HUES48 (cell line): Measurements from ENCODE around the gene DAD1.
A peak's percentile ranks its signal among the peaks of the same experiment; 100 is the strongest.
"Not testable (repeated sequence)": the region's sequence is repeated elsewhere in the genome, so short reads cannot be mapped to it uniquely, and the experiment has no call there.

ENCODE experiments used
- H3K27ac ChIP-seq: one replicate; pipeline ENCODE4 v1.7.0; 2013; ENCODE audit warnings: low read depth, low read length, inconsistent platforms
- H3K27me3 ChIP-seq: 2 replicates; pipeline ENCODE4 v1.6.1; 2013; ENCODE audit warnings: mild to moderate bottlenecking, low read length; ENCODE audit not compliant: control insufficient read depth, insufficient read depth
- H3K36me3 ChIP-seq: 2 replicates; pipeline ENCODE4 v1.6.1; 2013; ENCODE audit warnings: low read length; ENCODE audit not compliant: control insufficient read depth, insufficient read depth
- H3K4me1 ChIP-seq: 2 replicates; pipeline ENCODE4 v1.6.1; 2013; ENCODE audit warnings: mild to moderate bottlenecking, low read length; ENCODE audit not compliant: control insufficient read depth, insufficient read depth
- H3K4me3 ChIP-seq: 2 replicates; pipeline ENCODE4 v1.5.1; 2013; ENCODE audit warnings: mild to moderate bottlenecking, low read depth, low read length
- H3K9ac ChIP-seq: 2 replicates; pipeline ENCODE4 v1.6.1; 2013; ENCODE audit warnings: mild to moderate bottlenecking, low read depth, low read length, moderate library complexity
- H3K9me3 ChIP-seq: 2 replicates; pipeline ENCODE4 v1.6.1; 2013; ENCODE audit warnings: low read length; ENCODE audit not compliant: control insufficient read depth, insufficient read depth

The DAD1 gene

DNA sequence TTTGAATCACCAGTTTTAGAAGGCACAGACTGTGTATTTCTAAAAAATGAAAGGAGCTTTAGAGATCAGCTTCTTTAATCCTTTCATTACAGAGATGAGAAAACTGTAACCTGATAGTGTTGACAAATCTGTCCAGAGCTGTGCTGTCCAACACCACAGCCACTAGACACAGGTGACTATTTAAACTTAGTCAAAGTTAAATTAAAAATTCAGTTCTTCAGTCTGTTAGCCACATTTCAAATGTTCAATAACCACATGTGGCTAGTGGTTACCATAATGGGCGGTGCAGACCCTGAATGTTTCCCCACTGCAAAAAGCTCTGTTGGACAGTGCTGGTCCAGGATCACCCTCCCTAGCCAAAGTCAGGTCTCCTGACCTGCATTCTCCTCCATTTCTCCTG lies 21.6 kb downstream of the DAD1 start:
- Histone ChIP-seq H3K27me3 (no peaks in the 10 kb centered on the region), H3K36me3 (peaks cover 55% of the 10 kb centered on the region), H3K9ac (no peak overlapping the region), H3K9me3 (no peaks in the 10 kb centered on the region), H3K4me1 (peaks cover 9% of the 10 kb centered on the region), H3K27ac (no peak overlapping the region), H3K4me3 (no peak overlapping the region)

DNA sequence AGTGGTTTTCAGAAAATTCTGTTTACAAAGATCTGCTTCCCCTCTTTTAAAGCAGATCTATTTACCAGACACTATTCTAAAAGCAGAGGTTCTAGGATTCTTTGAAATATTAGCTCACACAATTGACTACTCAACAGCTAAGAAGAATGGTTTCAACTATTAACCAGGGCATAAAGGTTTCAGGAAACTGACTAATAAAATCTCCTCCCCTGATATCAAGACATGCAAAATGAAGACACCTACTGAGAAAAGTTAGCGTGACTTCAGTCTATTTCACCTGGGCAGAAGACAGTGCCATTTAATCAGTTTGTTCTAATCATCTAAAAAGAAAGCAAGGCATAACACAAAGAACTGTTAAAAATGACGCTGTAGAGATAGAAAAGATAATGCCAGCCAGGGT lies 22.2 kb downstream of the DAD1 start:
- H3K4me3 ChIP-seq: no peak overlapping the region
- H3K27ac ChIP-seq: no peak overlapping the region
- H3K27me3 ChIP-seq: no peaks in the 10 kb centered on the region
- H3K9me3 ChIP-seq: no peaks in the 10 kb centered on the region
- peaks cover 9% of the 10 kb centered on the region for H3K4me1 ChIP-seq
- H3K36me3 ChIP-seq: peaks cover 49% of the 10 kb centered on the region
- H3K9ac ChIP-seq: no peak overlapping the region

DNA sequence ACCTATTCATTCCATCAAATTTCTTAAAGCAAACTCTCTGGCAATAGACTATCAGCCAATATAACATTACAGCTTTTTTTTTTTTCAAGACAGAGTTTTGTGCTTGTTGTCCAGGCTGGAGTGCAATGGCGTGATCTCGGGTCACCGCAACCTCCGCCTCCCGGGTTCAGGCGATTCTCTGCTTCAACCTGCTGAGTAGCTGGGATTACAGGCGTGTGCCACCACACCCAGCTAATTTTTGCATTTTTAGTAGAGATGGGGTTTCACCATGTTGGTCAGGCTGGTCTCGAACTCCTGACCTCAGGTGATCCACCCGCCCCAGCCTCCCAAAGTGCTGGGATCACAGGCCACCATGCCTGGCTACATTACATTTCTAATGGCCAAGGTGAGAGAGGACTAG lies 22.8 kb downstream of the DAD1 start:
- H3K27ac ChIP-seq, H3K9ac ChIP-seq, H3K4me1 ChIP-seq, H3K27me3 ChIP-seq, H3K4me3 ChIP-seq, H3K9me3 ChIP-seq: not testable (repeated sequence)
- peaks cover 45% of the 10 kb centered on the region for H3K36me3 ChIP-seq

DNA sequence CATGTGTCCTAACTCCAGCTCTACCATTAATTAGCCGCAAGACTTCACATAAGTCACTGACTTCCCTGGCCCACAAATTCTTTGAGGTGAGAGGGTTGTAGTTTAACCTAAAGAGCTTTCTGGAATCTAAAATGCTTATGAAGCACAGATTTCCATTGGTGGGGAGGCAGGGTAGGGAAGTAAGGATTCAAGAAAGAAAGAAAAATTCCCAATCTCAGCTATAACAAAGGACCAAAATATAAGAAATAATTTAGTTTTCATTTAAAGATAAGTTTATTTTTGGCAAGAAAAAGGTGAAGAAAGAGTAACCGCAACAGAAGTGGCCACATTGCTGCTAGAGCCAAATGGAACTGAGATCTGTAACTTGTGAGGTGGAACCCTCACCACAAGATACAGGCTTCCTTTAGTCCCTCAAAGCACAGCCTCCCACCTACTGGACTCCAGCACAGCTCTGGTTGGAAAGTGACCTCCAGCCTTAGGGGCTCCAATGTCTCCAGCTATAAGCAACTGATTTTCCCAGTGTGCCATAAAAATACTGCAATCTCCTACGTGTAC lies 23.6 kb downstream of the DAD1 start:
- Histone ChIP-seq H3K9ac (no peak overlapping the region), H3K27me3 (no peaks in the 10 kb centered on the region)

DNA sequence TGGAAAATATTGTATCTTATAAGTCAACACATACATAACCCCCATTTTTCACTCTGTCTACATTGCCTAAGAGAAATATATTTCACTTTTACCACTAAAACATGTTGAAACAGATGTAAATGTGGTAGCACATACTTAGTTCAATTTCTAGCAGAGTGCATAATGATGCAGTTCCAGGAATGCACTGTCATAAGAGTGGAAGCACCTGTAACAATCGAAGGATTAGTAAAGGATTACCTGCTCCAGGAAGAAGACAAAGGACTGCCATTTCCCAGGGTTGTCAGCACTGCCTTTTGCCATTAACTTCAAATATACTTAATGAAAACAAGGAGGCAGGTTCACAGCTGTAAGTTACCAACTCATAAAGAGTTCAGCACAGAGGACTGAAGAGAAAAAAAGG lies 24.6 kb downstream of the DAD1 start:
- Histone ChIP-seq H3K4me1 (no peaks in the 10 kb centered on the region; the same call in 1 of the 2 replicates), H3K27ac (no peak overlapping the region), H3K36me3 (peaks cover 40% of the 10 kb centered on the region), H3K9me3 (no peaks in the 10 kb centered on the region), H3K9ac (no peak overlapping the region), H3K4me3 (no peak overlapping the region), H3K27me3 (no peaks in the 10 kb centered on the region)

More for the DNA sequence above, 23.6 kb downstream of the DAD1 start:
- Histone ChIP-seq H3K4me1 (peaks cover 3% of the 10 kb centered on the region), H3K4me3 (no peak overlapping the region), H3K27ac (no peak overlapping the region), H3K36me3 (peaks cover 42% of the 10 kb centered on the region), H3K9me3 (no peaks in the 10 kb centered on the region)

DNA sequence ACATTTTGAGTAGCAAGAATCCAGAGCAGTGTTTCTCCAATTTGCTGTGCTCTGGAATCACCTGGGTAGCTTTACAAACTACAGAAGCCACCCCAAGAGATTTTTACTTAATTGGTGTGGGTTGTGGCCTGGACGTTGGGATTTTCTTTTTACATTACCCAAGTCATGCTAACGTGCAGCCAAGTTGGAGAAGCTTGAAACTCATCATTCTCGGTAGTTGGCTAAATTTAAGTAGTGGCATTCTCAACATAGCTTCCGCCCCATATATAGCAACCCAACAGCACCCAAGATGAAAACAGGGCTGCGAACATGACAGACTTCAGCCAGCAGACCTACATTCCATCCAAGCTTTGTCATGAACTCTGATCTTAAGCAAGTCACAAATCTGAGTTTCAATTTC lies 25.0 kb downstream of the DAD1 start:
- Histone ChIP-seq H3K9ac (no peak overlapping the region), H3K4me3 (no peak overlapping the region), H3K27me3 (no peaks in the 10 kb centered on the region), H3K36me3 (peaks cover 37% of the 10 kb centered on the region), H3K9me3 (no peaks in the 10 kb centered on the region), H3K27ac (no peak overlapping the region), H3K4me1 (no peaks in the 10 kb centered on the region; the same call in 1 of the 2 replicates)

DNA sequence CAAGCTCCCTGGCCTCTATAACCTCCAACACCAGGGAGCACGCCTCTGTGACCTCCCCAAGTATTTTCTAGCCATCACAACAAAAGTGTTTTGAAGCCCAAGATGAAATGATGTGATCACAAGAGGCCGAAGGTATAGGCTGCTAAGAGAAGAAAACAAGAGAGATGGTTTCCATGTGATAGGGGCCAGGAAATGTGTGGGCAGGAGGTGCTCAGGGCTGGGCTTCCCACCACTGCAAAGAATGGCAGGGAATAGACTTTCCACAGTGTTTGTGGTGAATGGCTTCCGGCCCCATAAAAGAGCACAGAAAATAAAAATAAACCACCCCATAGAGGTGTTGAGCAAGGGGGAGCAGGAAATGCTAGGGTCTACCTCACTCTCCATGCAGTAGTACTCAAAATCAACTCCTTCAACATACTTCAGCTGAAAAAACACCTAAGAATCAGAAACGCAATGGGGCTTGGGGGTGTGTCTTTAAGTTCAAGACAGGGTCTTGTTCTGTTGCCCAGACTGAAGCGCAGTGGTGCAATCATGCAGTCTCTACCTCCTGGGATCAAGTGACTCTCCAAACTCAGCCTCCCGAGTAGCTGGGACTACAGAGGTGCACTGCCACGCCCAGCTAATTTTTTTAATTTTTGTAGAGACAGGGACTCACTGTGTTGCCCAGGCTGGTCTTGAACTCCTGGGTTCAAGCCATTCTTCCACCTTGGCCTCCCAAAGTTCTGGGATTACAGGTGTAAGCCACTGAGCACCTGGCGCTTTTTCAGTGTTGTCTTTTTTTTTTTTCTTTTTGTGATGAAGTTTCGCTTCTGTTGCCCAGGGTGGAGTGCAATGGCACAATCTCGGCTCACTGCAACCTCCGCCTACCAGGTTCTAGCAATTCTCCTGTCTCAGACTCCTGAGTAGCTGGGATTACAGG lies 27.1 kb downstream of the DAD1 start:
- Histone ChIP-seq H3K36me3 (peaks cover 25% of the 10 kb centered on the region), H3K9ac (no peak overlapping the region), H3K4me1 (peaks cover 10% of the 10 kb centered on the region; the same call in 1 of the 2 replicates), H3K4me3 (no peak overlapping the region), H3K27ac (no peak overlapping the region), H3K27me3 (no peaks in the 10 kb centered on the region), H3K9me3 (no peaks in the 10 kb centered on the region)

DNA sequence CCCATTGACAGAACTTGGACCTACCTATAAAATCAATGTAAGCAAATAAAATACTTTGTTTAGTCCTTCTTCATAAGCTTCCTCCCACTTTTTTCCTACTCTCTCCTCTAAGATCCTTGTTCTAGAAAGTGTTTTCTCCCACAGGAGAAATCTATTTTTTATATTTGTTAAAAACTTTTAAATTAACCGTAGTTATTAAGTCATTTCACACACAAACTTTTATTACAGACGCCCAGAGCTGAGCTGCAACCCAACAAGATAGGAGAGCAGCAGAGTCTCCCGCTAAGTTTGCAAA lies 27.7 kb downstream of the DAD1 start:
- Histone ChIP-seq H3K9me3 (no peaks in the 10 kb centered on the region), H3K4me3 (no peak overlapping the region), H3K4me1 (peaks cover 14% of the 10 kb centered on the region), H3K27me3 (no peaks in the 10 kb centered on the region), H3K36me3 (peaks cover 22% of the 10 kb centered on the region), H3K27ac (peak overlapping the region; percentile 3), H3K9ac (no peak overlapping the region)

DNA sequence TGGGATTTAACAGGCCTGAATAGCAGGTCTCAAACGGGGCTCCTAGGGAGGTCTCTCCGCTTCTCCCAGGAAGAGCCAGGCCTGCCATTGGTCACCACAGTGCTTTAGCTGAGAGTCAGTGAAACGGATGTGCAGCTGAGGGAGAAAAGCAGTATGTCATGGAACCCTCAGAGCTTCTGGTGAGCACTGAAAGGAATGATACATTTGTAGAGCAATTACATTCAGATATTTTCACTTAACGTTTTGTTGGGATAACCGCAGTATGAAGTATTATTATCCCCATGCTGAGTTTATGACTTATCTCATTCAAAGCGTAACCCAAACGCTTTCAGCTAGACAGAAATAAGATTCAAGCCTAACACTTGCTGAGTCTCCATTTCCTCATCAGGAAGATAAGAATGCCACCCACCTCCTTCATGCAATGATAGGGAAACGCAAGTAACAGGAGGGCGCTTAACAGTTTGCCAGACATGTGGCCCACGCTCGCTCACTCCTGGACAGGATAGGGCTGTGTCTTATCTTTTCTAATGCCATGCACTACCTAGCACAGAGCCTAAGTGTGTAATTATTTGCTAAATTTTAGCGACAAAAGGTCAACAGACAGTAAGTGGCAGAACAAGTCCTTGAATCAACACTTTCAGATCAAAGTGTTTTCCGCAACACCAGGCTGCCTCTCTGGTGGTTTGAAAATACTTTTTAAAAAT lies 28.2 kb downstream of the DAD1 start:
- Histone ChIP-seq H3K36me3 (peaks cover 22% of the 10 kb centered on the region), H3K27me3 (no peaks in the 10 kb centered on the region), H3K4me1 (peaks cover 18% of the 10 kb centered on the region), H3K4me3 (no peak overlapping the region), H3K27ac (peak overlapping the region; percentile 31), H3K9ac (no peak overlapping the region), H3K9me3 (no peaks in the 10 kb centered on the region)

DNA sequence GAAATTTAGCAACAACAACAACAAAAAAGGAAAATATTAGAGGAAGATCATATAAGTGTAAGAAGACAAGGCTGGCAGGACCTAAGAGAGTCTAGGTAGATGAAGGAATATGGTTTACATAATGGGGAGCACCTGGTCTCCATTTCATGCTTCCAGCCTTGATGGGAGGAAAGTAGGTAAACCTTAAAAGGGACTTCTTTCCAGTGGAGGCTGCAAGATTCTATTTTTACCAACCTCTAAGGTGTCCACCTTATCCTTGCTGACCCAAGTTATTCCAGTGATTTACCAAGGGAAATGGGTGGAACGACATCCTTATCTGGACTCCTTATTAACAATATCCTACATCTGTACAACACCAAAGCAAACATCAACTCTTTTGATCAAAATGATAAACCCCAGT lies 30.0 kb downstream of the DAD1 start:
- Histone ChIP-seq H3K4me1 (peaks cover 18% of the 10 kb centered on the region), H3K9me3 (no peaks in the 10 kb centered on the region), H3K4me3 (no peak overlapping the region), H3K27me3 (no peaks in the 10 kb centered on the region), H3K27ac (no peak overlapping the region), H3K36me3 (peaks cover 7% of the 10 kb centered on the region), H3K9ac (no peak overlapping the region)
